Fibroblast of lung (primary cell): Measurements from ENCODE around the gene PPT1.

ENCODE experiments used
- CTCF ChIP-seq, 2 donors: IDR thresholded peaks in 1 of 2; conservative IDR thresholded peaks in 1 of 2; 1 replicate in 1 of 2; 2 replicates in 1 of 2; pipeline ENCODE4 v1.5.1; 2011 to 2012; ENCODE audit warnings: low read length in 2 of 2, control low read depth in 1 of 2, inconsistent platforms in 1 of 2, low read depth in 1 of 2, mild to moderate bottlenecking in 1 of 2
- EZH2 ChIP-seq: IDR thresholded peaks from 2 replicates; pipeline ENCODE4 v1.5.1; 2012; ENCODE audit warnings: low read length, control low read depth, mild to moderate bottlenecking; ENCODE audit errors: missing control alignments

- TF ChIP-seq CTCF (conservative IDR thresholded peaks at IDR 0.05 in 1 of 2, IDR thresholded peaks at IDR 0.05 in 1 of 2; ENCODE audit: low read depth in 1 of 2, low read length in 2 of 2) (no peak), EZH2 (no peak)
Observed at GRCh38 chr1:40095806-40096205, 1.2 kb downstream of the PPT1 start.
